ENCODE data around the gene SYNJ2. TPM values are rescaled to one million over a fixed set of nuclear protein-coding genes. Genes with fewer than 3 reads are reported as not detected.

The SYNJ2 gene
- total RNA-seq, 4 donors from 2014 or later: 2.6 to 7.5 (median 5.5) TPM

DNA sequence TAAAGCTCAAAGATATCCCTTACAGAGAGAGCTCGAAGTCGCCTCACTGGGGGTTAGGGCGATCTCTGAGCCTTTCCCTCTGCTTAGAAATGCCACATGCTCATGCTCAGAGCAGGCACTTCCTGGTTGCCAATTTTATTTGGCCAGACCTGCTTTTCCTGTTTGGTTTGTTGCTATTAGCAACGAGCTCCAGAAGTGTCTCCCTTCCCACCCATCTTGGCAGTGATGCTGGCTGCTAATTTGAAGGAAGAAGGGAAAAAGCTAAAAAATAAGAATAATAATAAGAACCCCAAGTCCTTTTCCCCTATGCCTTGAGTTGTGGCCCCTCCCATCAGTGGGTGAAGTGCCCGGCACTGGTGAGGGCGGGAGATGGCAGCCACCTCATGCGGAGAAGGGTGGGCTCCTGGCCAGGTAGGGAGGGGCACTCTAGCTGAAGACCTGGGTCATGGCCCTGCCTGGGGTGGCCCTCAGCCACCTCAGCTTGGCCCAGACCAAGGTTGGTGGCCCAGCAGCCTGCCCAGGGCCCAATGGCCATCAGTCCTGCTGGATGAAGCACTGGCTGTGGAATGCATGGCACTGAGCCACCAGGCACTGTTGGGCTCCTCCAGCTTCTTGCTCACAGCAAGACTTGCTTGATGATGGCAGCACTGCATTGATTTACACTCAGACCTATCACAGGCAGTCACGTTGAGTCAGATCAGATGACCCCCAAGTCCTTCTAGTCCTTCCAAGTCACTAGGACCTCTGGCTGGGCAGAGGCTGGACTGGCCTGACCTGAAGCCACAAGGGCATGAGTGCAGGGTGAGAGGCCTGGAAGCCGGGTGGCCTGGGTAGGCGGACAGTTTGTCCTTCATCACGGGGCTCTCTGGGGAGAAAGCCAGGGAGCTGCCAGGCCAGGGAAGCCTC, 79.0 kb downstream of the SYNJ2 start:
- intact Hi-C loops (cut with DNase I; ENCODE audit: low total_unique reads): loop anchor here (5.0 kb wide), 1 partner anchor 78 kb away; the partner anchor contains the start of gene SYNJ2
- TF ChIP-seq, protein P1, sequence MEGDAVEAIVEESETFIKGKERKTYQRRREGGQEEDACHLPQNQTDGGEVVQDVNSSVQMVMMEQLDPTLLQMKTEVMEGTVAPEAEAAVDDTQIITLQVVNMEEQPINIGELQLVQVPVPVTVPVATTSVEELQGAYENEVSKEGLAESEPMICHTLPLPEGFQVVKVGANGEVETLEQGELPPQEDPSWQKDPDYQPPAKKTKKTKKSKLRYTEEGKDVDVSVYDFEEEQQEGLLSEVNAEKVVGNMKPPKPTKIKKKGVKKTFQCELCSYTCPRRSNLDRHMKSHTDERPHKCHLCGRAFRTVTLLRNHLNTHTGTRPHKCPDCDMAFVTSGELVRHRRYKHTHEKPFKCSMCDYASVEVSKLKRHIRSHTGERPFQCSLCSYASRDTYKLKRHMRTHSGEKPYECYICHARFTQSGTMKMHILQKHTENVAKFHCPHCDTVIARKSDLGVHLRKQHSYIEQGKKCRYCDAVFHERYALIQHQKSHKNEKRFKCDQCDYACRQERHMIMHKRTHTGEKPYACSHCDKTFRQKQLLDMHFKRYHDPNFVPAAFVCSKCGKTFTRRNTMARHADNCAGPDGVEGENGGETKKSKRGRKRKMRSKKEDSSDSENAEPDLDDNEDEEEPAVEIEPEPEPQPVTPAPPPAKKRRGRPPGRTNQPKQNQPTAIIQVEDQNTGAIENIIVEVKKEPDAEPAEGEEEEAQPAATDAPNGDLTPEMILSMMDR (IDR thresholded peaks at IDR 0.05): no peak
- no peak for TF ChIP-seq POLR2A (IDR thresholded peaks at IDR 0.05)
- DNase-seq (ENCODE audit: low spot score in 2 of 2): peak; percentile 84 to 96
- WGBS, 2 donors: 16 to 29% methylated on average over 11 of the region's 11 CpGs
- no peak overlapping the region for H3K4me3 ChIP-seq (ENCODE audit: low read depth, poor library complexity, severe bottlenecking)

DNA sequence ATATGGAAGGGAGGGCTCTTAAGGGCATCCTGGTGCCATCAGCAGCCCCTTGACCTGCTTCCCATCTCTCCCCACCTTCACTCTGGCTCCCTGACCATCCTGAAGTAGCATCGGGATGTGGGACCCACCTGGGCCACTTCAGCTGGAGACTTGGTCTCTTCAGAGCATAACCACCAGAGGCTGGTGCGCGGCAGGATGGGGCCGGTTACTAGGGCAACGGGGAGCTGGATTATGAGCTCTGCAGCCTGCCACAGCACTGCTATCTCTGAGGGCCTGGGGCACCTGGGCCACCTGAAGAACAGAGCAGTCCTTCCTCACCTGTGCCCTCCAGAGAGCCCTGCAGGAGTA, 79.7 kb downstream of the SYNJ2 start:
- H3K4me3 ChIP-seq (ENCODE audit: low read depth, poor library complexity, severe bottlenecking): no peak overlapping the region
- no peak for DNase-seq (ENCODE audit: low spot score in 2 of 2)
- TF ChIP-seq, protein P1 (IDR thresholded peaks at IDR 0.05): no peak
- no peak for TF ChIP-seq POLR2A (IDR thresholded peaks at IDR 0.05)
- WGBS, 2 donors: 93 to 98% methylated on average over 5 of the region's 5 CpGs
- intact Hi-C loops (cut with DNase I; ENCODE audit: low total_unique reads): loop anchor here (5.0 kb wide), 1 partner anchor 79 kb away; the partner anchor contains the start of gene SYNJ2

- no peak overlapping the region for H3K4me3 ChIP-seq (ENCODE audit: low read depth, poor library complexity, severe bottlenecking)
- DNase-seq (ENCODE audit: low spot score in 2 of 2): no peak
- no peak for TF ChIP-seq POLR2A (IDR thresholded peaks at IDR 0.05)
- TF ChIP-seq, protein P1 (IDR thresholded peaks at IDR 0.05): no peak
- intact Hi-C loops (cut with DNase I; ENCODE audit: low total_unique reads): loop anchor here (5.0 kb wide), 1 partner anchor 80 kb away; the partner anchor contains the start of gene SYNJ2
- 95% methylated on average over 29 of the region's 29 CpGs for WGBS, 2 donors
Measured at GRCh38 chr6:158061709-158062461, 80.2 kb downstream of the SYNJ2 start.

- TF ChIP-seq, protein P1 (IDR thresholded peaks at IDR 0.05): no peak
- no peak for TF ChIP-seq POLR2A (IDR thresholded peaks at IDR 0.05)
- DNase-seq (ENCODE audit: low spot score in 2 of 2): no peak
- WGBS, 2 donors: 94 to 95% methylated on average over 11 of the region's 11 CpGs
- intact Hi-C loops (cut with DNase I; ENCODE audit: low total_unique reads): loop anchor here (5.0 kb wide), 1 partner anchor 81 kb away; the partner anchor contains the start of gene SYNJ2
- H3K4me3 ChIP-seq (ENCODE audit: low read depth, poor library complexity, severe bottlenecking): no peak overlapping the region
Measured at GRCh38 chr6:158063736-158064135, 82.1 kb downstream of the SYNJ2 start.

GRCh38 chr6:158064725-158065251, 83.1 kb downstream of the SYNJ2 start:
- intact Hi-C loops (cut with DNase I; ENCODE audit: low total_unique reads): loop anchor here (5.0 kb wide), 1 partner anchor 82 kb away; the partner anchor contains the start of gene SYNJ2
- no peak overlapping the region for H3K4me3 ChIP-seq (ENCODE audit: low read depth, poor library complexity, severe bottlenecking)
- DNase-seq (ENCODE audit: low spot score in 2 of 2): no peak
- 88 to 90% methylated on average over 19 to 23 of the region's 24 CpGs for WGBS, 2 donors
- TF ChIP-seq POLR2A (IDR thresholded peaks at IDR 0.05): no peak
- TF ChIP-seq, protein P1 (IDR thresholded peaks at IDR 0.05): no peak
